Body of pancreas (tissue), 4 donors: ENCODE measurements around the gene PRDM10. TPM values are rescaled to one million over a fixed set of nuclear protein-coding genes. Genes with fewer than 3 reads are reported as not detected.

ENCODE experiments used
- ATAC-seq: fragments of 150-250 bp; one replicate; pipeline ENCODE4 v1.9.1; 2016
- DNase-seq, 4 donors: peaks; one replicate each; pipeline ENCODE4 v3.0.0-alpha.2; 2019
- H3K27ac ChIP-seq, 4 donors: fragments of 200-600 bp; sonication (generic); 1 replicate in 3 of 4; 2 replicates in 1 of 4; pipeline versions ENCODE4 v1.5.1 to v1.6.1; 2016 to 2019; ENCODE audit warnings: mild to moderate bottlenecking in 1 of 4, mixed read lengths in 1 of 4, moderate library complexity in 1 of 4
- H3K27me3 ChIP-seq, 2 donors: fragments of 200-600 bp; sonication (generic); one replicate each; pipeline ENCODE4 v1.6.0; 2016; ENCODE audit warnings: mild to moderate bottlenecking in 1 of 2
- H3K36me3 ChIP-seq, 2 donors: fragments of 200-600 bp; sonication (generic); replicated peaks in 1 of 2; 2 replicates each; pipeline ENCODE4 v1.5.1; 2016; ENCODE audit warnings: low read depth in 2 of 2; ENCODE audit not compliant: insufficient read depth in 1 of 2
- H3K4me1 ChIP-seq: fragments of 200-600 bp; sonication (generic); one replicate; pipeline ENCODE4 v1.6.0; 2016
- H3K4me3 ChIP-seq, 2 donors: fragments of 200-600 bp; sonication (generic); 1 replicate in 1 of 2; 2 replicates in 1 of 2; pipeline ENCODE4 v1.5.1; 2016 to 2019
- H3K9me3 ChIP-seq, 3 donors: fragments of 200-600 bp; sonication (generic); 1 replicate in 2 of 3; 2 replicates in 1 of 3; pipeline ENCODE4 v1.5.1; 2016
- POLR2A ChIP-seq, 3 donors: fragments of 450-650 bp; IDR thresholded peaks; one replicate each; pipeline ENCODE4 v1.6.1; 2016; ENCODE audit warnings: antibody characterized with exemption in 3 of 3, mild to moderate bottlenecking in 2 of 3
- WGBS, 2 donors: methylation state at CpG; one replicate each; pipeline ENCODE4 v1.1.5; 2017; 5-methylcytosine and 5-hydroxymethylcytosine counted together
- intact Hi-C: fragments of 100-400 bp; cut with DNase I; formaldehyde crosslinking; loops from one replicate; pipeline ENCODE4 v1.15.1; 2023
- total RNA-seq, 2 donors: library from RNA; depleted of rRNA; stranded (reverse); fragments of >200 nt; gene quantifications; one replicate each; pipeline ENCODE4 v1.1.0, GENCODE V29; 2016
- TF ChIP-seq, protein P1 (sequence below), 7 experiments: fragments of 450-650 bp in 4 of 7; fragments of 200-600 bp in 3 of 7; sonication (generic) in 3 of 7; IDR thresholded peaks; one replicate each; pipeline ENCODE4 v1.5.1; 2016 to 2019; ENCODE audit warnings: antibody characterized with exemption in 7 of 7

Gene PRDM10
- total RNA-seq, 2 donors from 2014 or later, result 4.7 to 14.5 TPM

DNA sequence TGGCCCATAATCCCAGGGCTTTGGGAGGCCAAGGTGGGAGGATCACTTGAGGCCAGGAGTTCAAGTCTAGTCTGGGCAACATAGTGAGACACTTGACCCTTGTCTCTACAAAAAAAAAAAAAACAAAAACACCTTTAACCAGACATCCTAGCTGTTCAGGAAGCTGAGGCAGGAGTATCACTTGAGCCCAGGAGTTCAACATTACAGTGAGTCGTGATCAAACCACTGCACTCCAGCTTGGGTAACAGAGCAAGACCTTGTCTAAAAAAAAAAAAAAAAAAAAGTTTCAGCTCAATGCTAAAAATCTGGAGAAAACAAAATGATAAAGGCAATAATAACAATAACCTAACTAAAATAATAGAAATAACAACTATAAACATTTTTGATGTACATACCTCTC lies 44.5 kb upstream of the PRDM10 start:
- no peaks in the 10 kb centered on the region for H3K9me3 ChIP-seq
- H3K27me3 ChIP-seq, result no peaks in the 10 kb centered on the region
- DNase-seq, result no peak
- H3K27ac ChIP-seq, result no peak overlapping the region
- no peaks in the 10 kb centered on the region for H3K4me1 ChIP-seq
- intact Hi-C loops, result no loop called here
- TF ChIP-seq, protein P1, sequence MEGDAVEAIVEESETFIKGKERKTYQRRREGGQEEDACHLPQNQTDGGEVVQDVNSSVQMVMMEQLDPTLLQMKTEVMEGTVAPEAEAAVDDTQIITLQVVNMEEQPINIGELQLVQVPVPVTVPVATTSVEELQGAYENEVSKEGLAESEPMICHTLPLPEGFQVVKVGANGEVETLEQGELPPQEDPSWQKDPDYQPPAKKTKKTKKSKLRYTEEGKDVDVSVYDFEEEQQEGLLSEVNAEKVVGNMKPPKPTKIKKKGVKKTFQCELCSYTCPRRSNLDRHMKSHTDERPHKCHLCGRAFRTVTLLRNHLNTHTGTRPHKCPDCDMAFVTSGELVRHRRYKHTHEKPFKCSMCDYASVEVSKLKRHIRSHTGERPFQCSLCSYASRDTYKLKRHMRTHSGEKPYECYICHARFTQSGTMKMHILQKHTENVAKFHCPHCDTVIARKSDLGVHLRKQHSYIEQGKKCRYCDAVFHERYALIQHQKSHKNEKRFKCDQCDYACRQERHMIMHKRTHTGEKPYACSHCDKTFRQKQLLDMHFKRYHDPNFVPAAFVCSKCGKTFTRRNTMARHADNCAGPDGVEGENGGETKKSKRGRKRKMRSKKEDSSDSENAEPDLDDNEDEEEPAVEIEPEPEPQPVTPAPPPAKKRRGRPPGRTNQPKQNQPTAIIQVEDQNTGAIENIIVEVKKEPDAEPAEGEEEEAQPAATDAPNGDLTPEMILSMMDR (IDR thresholded peaks at IDR 0.05), result no peak
- no peak for TF ChIP-seq POLR2A (IDR thresholded peaks at IDR 0.05)
- no peaks in the 10 kb centered on the region for H3K36me3 ChIP-seq
- H3K4me3 ChIP-seq, result no peak overlapping the region
- no peak for ATAC-seq
- WGBS, 2 donors, result 47 to 83% methylated on average over 1 of the region's 1 CpG

DNA sequence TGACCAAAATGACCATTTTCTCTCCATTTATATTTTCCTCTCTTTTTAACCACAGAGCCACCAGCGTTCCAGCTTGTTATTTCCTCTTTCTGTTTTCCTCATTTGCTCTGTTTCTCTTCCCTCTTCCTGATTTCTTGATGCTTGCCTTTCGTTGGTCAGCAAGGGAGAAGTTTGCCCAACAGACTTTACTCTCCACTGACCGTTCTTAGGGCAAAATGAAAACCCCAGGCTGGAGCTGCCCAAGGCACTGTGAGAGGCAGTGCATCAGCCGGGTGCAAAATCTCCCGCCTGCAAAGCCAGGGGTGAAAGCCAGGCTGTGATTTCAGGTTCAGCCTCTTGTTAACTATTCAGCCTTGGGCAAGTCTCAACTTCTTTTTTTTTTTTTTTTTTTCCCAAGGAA lies 40.9 kb upstream of the PRDM10 start:
- peak in 1 of 4 donors; percentile 35 for DNase-seq
- no peaks in the 10 kb centered on the region for H3K27me3 ChIP-seq
- intact Hi-C loops, result no loop called here
- no peak overlapping the region for H3K4me3 ChIP-seq
- no peak for ATAC-seq
- H3K9me3 ChIP-seq, result no peaks in the 10 kb centered on the region
- no peaks in the 10 kb centered on the region for H3K4me1 ChIP-seq
- peak overlapping the region in 1 of 4 donors; percentile 23 for H3K27ac ChIP-seq
- H3K36me3 ChIP-seq, result no peaks in the 10 kb centered on the region
- WGBS, 2 donors, result 43 to 46% methylated on average over 5 of the region's 5 CpGs
- TF ChIP-seq, protein P1 (IDR thresholded peaks at IDR 0.05), result no peak

DNA sequence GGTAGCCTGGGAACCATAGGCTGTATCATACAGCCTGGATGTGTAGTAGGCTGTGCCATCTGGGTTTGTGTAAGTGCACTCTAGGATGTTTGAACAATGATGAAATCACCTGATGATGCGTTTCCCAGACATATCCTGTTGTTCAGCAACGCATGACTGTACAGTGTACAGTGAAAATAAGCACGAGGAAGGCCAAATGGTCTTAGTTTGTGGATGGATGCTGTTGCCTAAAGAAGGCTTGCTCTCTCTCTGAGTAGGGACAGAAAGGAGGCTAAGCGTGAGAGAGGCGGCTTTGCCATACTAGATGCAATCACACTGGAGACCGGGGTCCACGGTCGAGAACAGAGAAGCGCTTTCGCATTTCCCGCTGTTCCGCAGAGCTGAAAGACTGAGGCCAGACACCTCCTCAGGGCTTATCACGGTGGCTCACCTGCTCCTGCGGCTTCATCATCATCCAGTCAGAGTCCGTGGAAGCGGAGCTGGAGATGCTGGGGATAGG lies 39.5 kb upstream of the PRDM10 start:
- Histone ChIP-seq H3K9me3 (no peaks in the 10 kb centered on the region), H3K4me3 (no peak overlapping the region), H3K4me1 (no peaks in the 10 kb centered on the region), H3K27ac (no peak overlapping the region), H3K36me3 (no peaks in the 10 kb centered on the region), H3K27me3 (no peaks in the 10 kb centered on the region)
- DNase-seq (peak in 1 of 4 donors; percentile 40), ATAC-seq (no peak)
- intact Hi-C loops, result no loop called here
- 71 to 84% methylated on average over 16 of the region's 16 CpGs for WGBS, 2 donors
- TF ChIP-seq, protein P1 (IDR thresholded peaks at IDR 0.05), result no peak
- no peak for TF ChIP-seq POLR2A (IDR thresholded peaks at IDR 0.05)

DNA sequence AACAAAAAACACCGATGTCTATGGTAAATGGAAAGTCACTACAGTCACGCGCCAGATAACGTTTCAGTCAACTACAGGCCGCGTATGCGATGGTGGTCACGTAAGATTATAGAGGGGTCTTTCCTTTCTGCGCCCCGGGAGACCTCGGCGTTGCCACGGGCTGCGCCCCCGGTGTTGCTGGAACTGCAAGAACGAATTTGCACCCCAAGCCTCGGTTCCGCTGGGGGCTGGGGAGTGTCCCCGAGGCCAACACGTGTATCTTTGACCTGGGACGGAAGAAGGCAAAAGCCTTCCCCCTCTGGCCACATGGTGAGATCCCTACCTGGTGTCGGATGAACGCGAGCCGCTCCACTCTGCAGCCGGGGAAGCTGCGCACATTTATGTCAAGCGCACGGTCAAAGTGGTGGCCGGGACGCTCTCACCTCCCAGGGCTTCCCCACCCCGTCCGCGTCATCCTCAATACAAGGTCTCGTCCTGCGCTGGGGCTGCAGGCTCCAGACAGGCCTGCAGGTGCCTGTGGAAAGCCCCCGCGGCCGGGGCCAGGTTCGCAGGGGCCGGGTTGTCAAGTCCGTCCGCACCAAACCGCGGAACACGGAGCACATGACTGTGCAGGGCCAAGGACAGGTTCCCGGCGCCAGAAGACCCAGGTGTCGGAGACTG lies 37.8 kb upstream of the PRDM10 start:
- no peak overlapping the region for H3K4me3 ChIP-seq
- H3K36me3 ChIP-seq, result no peaks in the 10 kb centered on the region
- intact Hi-C loops, result no loop called here
- no peaks in the 10 kb centered on the region for H3K9me3 ChIP-seq
- ATAC-seq, result no peak
- 84 to 87% methylated on average over 31 to 49 of the region's 49 CpGs for WGBS, 2 donors
- no peaks in the 10 kb centered on the region for H3K27me3 ChIP-seq
- no peak for DNase-seq
- H3K27ac ChIP-seq, result no peak overlapping the region
- no peaks in the 10 kb centered on the region for H3K4me1 ChIP-seq
- no peak for TF ChIP-seq POLR2A (IDR thresholded peaks at IDR 0.05)
- TF ChIP-seq, protein P1 (IDR thresholded peaks at IDR 0.05), result no peak
